CD4-positive, alpha-beta T cell (primary cell): ENCODE measurements around the gene GPR137B. TPM values are rescaled to one million over a fixed set of nuclear protein-coding genes. Genes with fewer than 3 reads are reported as not detected.

Source experiments
- ATAC-seq: fragments of 200-7000 bp; cut with Tn5 transposase; one replicate; pipeline ENCODE4 v1.10.0; 2022; ENCODE audit warnings: mild to moderate bottlenecking; ENCODE audit not compliant: poor library complexity
- CTCF ChIA-PET: fragments of 350-600 bp; sonication (Branson Sonifier 250); formaldehyde crosslinking; loops from one replicate; lab custom pipeline; 2021; ENCODE audit warnings: antibody characterized with exemption, inconsistent platforms; lab: Charles Lee
- POLR2A ChIA-PET: fragments of 350-600 bp; sonication (Branson Sonifier 250); formaldehyde crosslinking; loops from one replicate; lab custom pipeline; 2021; ENCODE audit warnings: antibody characterized with exemption, inconsistent platforms; lab: Charles Lee
- DNase-seq, 14 experiments: peaks; one replicate each; pipeline ENCODE4 v3.0.0-alpha.2; 2013 to 2020; ENCODE audit warnings: mixed read lengths in 2 of 14
- H3K27ac ChIP-seq, 2 donors: one replicate each; pipeline versions ENCODE4 v1.5.1 to v1.7.0; 2013; ENCODE audit warnings: low read length in 2 of 2, low read depth in 1 of 2, mild to moderate bottlenecking in 1 of 2
- H3K27me3 ChIP-seq, 2 experiments: 1 replicate in 1 of 2; 2 replicates in 1 of 2; pipeline versions ENCODE4 v1.6.1 to v1.7.0; 2013; ENCODE audit warnings: low read length in 2 of 2, control low read depth in 1 of 2, mild to moderate bottlenecking in 1 of 2, moderate library complexity in 1 of 2; ENCODE audit not compliant: insufficient read depth in 2 of 2, control insufficient read depth in 1 of 2
- H3K36me3 ChIP-seq: one replicate; pipeline ENCODE4 v1.6.1; 2013; ENCODE audit warnings: low read length, control low read depth; ENCODE audit not compliant: insufficient read depth
- H3K4me1 ChIP-seq: one replicate; pipeline ENCODE4 v1.6.1; 2013; ENCODE audit warnings: low read length, control low read depth; ENCODE audit not compliant: insufficient read depth
- H3K4me3 ChIP-seq: one replicate; pipeline ENCODE4 v1.5.1; 2013; ENCODE audit warnings: mild to moderate bottlenecking, low read length, moderate library complexity
- H3K9me3 ChIP-seq, 2 experiments: 1 replicate in 1 of 2; 2 replicates in 1 of 2; pipeline versions ENCODE4 v1.6.1 to v1.7.0; 2013; ENCODE audit warnings: low read length in 2 of 2, mild to moderate bottlenecking in 2 of 2, control low read depth in 1 of 2, moderate library complexity in 1 of 2; ENCODE audit not compliant: control insufficient read depth in 1 of 2, insufficient read depth in 1 of 2
- H3K27ac Mint-ChIP-seq: one replicate; pipeline ENCODE4 v1.8.0; 2020; ENCODE audit warnings: mixed read lengths
- H3K27me3 Mint-ChIP-seq: one replicate; pipeline ENCODE4 v1.8.0; 2021; ENCODE audit warnings: mixed read lengths
- H3K36me3 Mint-ChIP-seq: one replicate; pipeline ENCODE4 v1.8.0; 2021; ENCODE audit warnings: low read depth, mixed read lengths
- H3K4me1 Mint-ChIP-seq: one replicate; pipeline ENCODE4 v1.8.0; 2021; ENCODE audit warnings: low read depth, mixed read lengths
- H3K4me3 Mint-ChIP-seq: one replicate; pipeline ENCODE4 v1.8.0; 2020; ENCODE audit warnings: mild to moderate bottlenecking, mixed read lengths
- H3K9me3 Mint-ChIP-seq: one replicate; pipeline ENCODE4 v1.8.0; 2020; ENCODE audit warnings: mixed read lengths
- intact Hi-C, 2 experiments: fragments of 100-400 bp; cut with DNase I in 1 of 2; cut with micrococcal nuclease in 1 of 2; formaldehyde crosslinking; loops; one replicate each; pipeline versions ENCODE4 v1.15.1 to v1.9.0; 2023 to 2025; cut with DNase I, micrococcal nuclease
- polyA plus RNA-seq, 2 donors: library from polyadenylated mRNA; unstranded; fragments of 120-200 nt; gene quantifications; one replicate each; pipeline ENCODE4 v1.2.1, GENCODE V29; 2013
- total RNA-seq, 174 experiments: library from RNA in 2 of 174; stranded (reverse) in 2 of 174; gene quantifications; one replicate each; pipeline ENCODE4 v1.2.3 and lab custom pipeline; 2021 to 2026
- TF ChIP-seq, protein P1 (sequence below): fragments of 200-600 bp; IDR thresholded peaks from one replicate; pipeline ENCODE4 v1.8.0; 2022; ENCODE audit warnings: antibody characterized with exemption, mild to moderate bottlenecking

GPR137B gene, protein sequence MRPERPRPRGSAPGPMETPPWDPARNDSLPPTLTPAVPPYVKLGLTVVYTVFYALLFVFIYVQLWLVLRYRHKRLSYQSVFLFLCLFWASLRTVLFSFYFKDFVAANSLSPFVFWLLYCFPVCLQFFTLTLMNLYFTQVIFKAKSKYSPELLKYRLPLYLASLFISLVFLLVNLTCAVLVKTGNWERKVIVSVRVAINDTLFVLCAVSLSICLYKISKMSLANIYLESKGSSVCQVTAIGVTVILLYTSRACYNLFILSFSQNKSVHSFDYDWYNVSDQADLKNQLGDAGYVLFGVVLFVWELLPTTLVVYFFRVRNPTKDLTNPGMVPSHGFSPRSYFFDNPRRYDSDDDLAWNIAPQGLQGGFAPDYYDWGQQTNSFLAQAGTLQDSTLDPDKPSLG
- total RNA-seq (1 to 10 TPM; 6.3 to 7.4 TPM), total RNA-seq (lab: John Stamatoyannopoulos, UW) (4.4 to 40.5 (median 12.3) reads per million in 172 experiments)
- 8.1 TPM for polyA plus RNA-seq (2013, experiment 1 of 2)
- 9.3 TPM for polyA plus RNA-seq (2013, experiment 2 of 2)

DNA sequence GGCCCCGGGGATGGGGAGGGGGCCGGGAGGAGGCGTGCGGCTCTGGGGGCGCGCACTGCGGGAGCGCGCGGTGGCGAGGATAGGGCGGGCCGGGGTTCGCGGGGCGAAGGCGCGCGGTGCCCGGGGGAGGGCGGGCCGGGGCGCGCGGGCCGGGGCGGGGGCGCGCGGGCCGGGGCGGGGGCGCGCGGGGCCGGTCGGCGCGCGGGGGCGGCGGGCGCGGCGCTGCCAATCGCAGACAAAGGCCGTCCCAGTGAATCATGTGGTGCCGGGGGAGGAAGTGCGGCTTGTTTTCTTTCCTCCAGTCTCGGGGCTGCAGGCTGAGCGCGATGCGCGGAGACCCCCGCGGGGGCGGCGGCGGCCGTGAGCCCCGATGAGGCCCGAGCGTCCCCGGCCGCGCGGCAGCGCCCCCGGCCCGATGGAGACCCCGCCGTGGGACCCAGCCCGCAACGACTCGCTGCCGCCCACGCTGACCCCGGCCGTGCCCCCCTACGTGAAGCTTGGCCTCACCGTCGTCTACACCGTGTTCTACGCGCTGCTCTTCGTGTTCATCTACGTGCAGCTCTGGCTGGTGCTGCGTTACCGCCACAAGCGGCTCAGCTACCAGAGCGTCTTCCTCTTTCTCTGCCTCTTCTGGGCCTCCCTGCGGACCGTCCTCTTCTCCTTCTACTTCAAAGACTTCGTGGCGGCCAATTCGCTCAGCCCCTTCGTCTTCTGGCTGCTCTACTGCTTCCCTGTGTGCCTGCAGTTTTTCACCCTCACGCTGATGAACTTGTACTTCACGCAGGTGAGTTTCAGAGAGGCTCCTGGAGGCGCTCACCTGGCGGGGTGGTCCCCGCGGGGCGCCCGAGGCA is at the start of gene GPR137B:
GPR137B (plus strand) TSS at position 287 of the 851 bp plus-strand sequence; CDS start at position 371, 84 bp downstream.
- H3K27me3 Mint-ChIP-seq: peaks cover 39% of the 10 kb centered on the region
- H3K4me3 Mint-ChIP-seq: peak within 1 kb of the TSS; percentile 100
- H3K4me1 Mint-ChIP-seq: peaks cover 36% of the 10 kb centered on the region
- peak within 1 kb of the TSS; percentile 74 for H3K27ac Mint-ChIP-seq
- peaks cover 14 to 16% of the 10 kb centered on the region in 2 experiments for H3K27me3 ChIP-seq
- DNase-seq (peak; percentile 19 to 74 (median 52)), ATAC-seq (peak; percentile 75)
- ChIA-PET POLR2A (interaction anchor here (0.6 to 1.7 kb wide), 4 partner anchors 8 to 142 kb away, joined by 3 to 7 read pairs (median 4); partner anchors contain the start of gene ERO1B), CTCF (no interaction called here)
- no peaks in the 10 kb centered on the region for H3K9me3 Mint-ChIP-seq
- no peak within 1 kb of the TSS for H3K27ac ChIP-seq
- no peaks in the 10 kb centered on the region for H3K9me3 ChIP-seq
- TF ChIP-seq, protein P1, sequence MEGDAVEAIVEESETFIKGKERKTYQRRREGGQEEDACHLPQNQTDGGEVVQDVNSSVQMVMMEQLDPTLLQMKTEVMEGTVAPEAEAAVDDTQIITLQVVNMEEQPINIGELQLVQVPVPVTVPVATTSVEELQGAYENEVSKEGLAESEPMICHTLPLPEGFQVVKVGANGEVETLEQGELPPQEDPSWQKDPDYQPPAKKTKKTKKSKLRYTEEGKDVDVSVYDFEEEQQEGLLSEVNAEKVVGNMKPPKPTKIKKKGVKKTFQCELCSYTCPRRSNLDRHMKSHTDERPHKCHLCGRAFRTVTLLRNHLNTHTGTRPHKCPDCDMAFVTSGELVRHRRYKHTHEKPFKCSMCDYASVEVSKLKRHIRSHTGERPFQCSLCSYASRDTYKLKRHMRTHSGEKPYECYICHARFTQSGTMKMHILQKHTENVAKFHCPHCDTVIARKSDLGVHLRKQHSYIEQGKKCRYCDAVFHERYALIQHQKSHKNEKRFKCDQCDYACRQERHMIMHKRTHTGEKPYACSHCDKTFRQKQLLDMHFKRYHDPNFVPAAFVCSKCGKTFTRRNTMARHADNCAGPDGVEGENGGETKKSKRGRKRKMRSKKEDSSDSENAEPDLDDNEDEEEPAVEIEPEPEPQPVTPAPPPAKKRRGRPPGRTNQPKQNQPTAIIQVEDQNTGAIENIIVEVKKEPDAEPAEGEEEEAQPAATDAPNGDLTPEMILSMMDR: no peak
- peak within 1 kb of the TSS; percentile 80 for H3K4me3 ChIP-seq
- intact Hi-C loops: loop anchor here in 1 of 2 experiments (5.0 kb wide), 1 partner anchor 140 kb away; the partner anchor contains the start of gene ERO1B
- H3K4me1 ChIP-seq: peaks cover 26% of the 10 kb centered on the region
- no peaks in the 10 kb centered on the region for H3K36me3 ChIP-seq
- peaks cover 10% of the 10 kb centered on the region for H3K36me3 Mint-ChIP-seq

DNA sequence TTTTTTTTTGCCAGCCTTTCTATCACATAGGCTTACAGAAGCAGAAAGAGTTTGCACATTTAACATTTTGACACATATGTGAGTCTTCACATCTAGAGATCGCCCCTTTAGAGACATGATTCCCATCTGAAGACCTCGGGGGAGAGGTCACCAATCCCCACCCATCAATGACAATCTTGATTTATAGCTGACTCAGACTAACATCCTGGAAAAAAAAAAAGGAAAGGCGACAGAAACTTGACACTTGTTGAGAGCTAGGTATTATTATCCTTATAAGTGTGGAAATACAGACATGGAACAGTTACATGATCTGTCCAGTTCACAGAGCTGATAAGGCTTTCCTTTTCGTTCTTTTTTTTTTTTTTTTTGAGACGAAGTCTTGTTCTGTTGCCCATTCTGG is 49.4 kb upstream of the GPR137B start:
- no peaks in the 10 kb centered on the region for H3K36me3 Mint-ChIP-seq
- Histone ChIP-seq H3K36me3 (no peaks in the 10 kb centered on the region), H3K9me3 (peaks cover 0 to 9% of the 10 kb centered on the region in 2 experiments), H3K27ac (no peak overlapping the region), H3K4me1 (peaks cover 5% of the 10 kb centered on the region), H3K27me3 (peaks cover 0 to 9% of the 10 kb centered on the region in 2 experiments), H3K4me3 (no peak overlapping the region)
- peaks cover 32% of the 10 kb centered on the region for H3K27me3 Mint-ChIP-seq
- no peak for ATAC-seq
- no peak overlapping the region for H3K4me3 Mint-ChIP-seq
- H3K9me3 Mint-ChIP-seq: no peaks in the 10 kb centered on the region
- ChIA-PET CTCF (no interaction called here), POLR2A (no interaction called here)
- no peak for DNase-seq
- no peak overlapping the region for H3K27ac Mint-ChIP-seq
- TF ChIP-seq, protein P1: no peak
- no peaks in the 10 kb centered on the region for H3K4me1 Mint-ChIP-seq
- intact Hi-C loops: loop anchor here in 1 of 2 experiments (10.0 kb wide), 1 partner anchor 88 kb away; no protein-coding TSS in a partner anchor
